NK-92 (cell line): ENCODE data around the gene PNPLA2.

Source experiments
- DNase-seq: peaks from one replicate; lab custom pipeline; 2025; ENCODE audit not compliant: unreplicated experiment; lab: John Stamatoyannopoulos, UW

Gene PNPLA2

GRCh38 chr11:870127-870413 lies 51.4 kb downstream of the PNPLA2 start:
- DNase-seq: no peak

- DNase-seq: no peak
Observed at GRCh38 chr11:870418-870817, 51.7 kb downstream of the PNPLA2 start.

- DNase-seq: no peak
Observed at GRCh38 chr11:871472-871871, 52.8 kb downstream of the PNPLA2 start.

- no peak for DNase-seq
Observed at GRCh38 chr11:872799-873198, 54.1 kb downstream of the PNPLA2 start.

- DNase-seq: no peak
Observed at GRCh38 chr11:873706-874105, 55.0 kb downstream of the PNPLA2 start.
